ENCODE measurements around the gene CALHM4.

Gene CALHM4

GRCh38 chr6:116553451-116553850, at the start of gene CALHM4:
Gene CALHM4 (plus strand): TSS chr6:116553751. CDS start chr6:116553794, 43 bp downstream.
- DNase-seq (ENCODE audit: low read depth in 2 of 2) = no peak

GRCh38 chr6:116507324-116507723, 46.2 kb upstream of the CALHM4 start:
- DNase-seq (ENCODE audit: low read depth in 2 of 2) = no peak

GRCh38 chr6:116508527-116508926, 45.0 kb upstream of the CALHM4 start:
- DNase-seq (ENCODE audit: low read depth in 2 of 2) = no peak

GRCh38 chr6:116511424-116512110, 42.0 kb upstream of the CALHM4 start, which contains the start of gene CALHM5:
Gene CALHM5 (plus strand): TSS chr6:116511639. CDS start chr6:116511697, 58 bp downstream.
- no peak for DNase-seq (ENCODE audit: low read depth in 2 of 2)

- DNase-seq (ENCODE audit: low read depth in 2 of 2) = no peak
Observed at GRCh38 chr6:116512111-116512559, 41.4 kb upstream of the CALHM4 start.

- DNase-seq (ENCODE audit: low read depth in 2 of 2) = no peak
Observed at GRCh38 chr6:116512734-116513133, 40.8 kb upstream of the CALHM4 start.

GRCh38 chr6:116513224-116513875, 40.2 kb upstream of the CALHM4 start:
- no peak for DNase-seq (ENCODE audit: low read depth in 2 of 2)

GRCh38 chr6:116514111-116514510, 39.4 kb upstream of the CALHM4 start:
- DNase-seq (ENCODE audit: low read depth in 2 of 2) = no peak

GRCh38 chr6:116515141-116515540, 38.4 kb upstream of the CALHM4 start:
- DNase-seq (ENCODE audit: low read depth in 2 of 2) = no peak

- DNase-seq (ENCODE audit: low read depth in 2 of 2) = no peak
Observed at GRCh38 chr6:116518621-116519368, 34.8 kb upstream of the CALHM4 start.

GRCh38 chr6:116522896-116523295, 30.7 kb upstream of the CALHM4 start:
- DNase-seq (ENCODE audit: low read depth in 2 of 2) = no peak

GRCh38 chr6:116524236-116524635, 29.3 kb upstream of the CALHM4 start:
- DNase-seq (ENCODE audit: low read depth in 2 of 2) = no peak

- no peak for DNase-seq (ENCODE audit: low read depth in 2 of 2)
Observed at GRCh38 chr6:116528133-116528532, 25.4 kb upstream of the CALHM4 start.

GRCh38 chr6:116528780-116529179, 24.8 kb upstream of the CALHM4 start:
- no peak for DNase-seq (ENCODE audit: low read depth in 2 of 2)

- DNase-seq (ENCODE audit: low read depth in 2 of 2) = no peak
Observed at GRCh38 chr6:116529466-116530290, 23.9 kb upstream of the CALHM4 start.

- DNase-seq (ENCODE audit: low read depth in 2 of 2) = no peak
Observed at GRCh38 chr6:116530436-116530835, 23.1 kb upstream of the CALHM4 start.

GRCh38 chr6:116531675-116532570, 21.6 kb upstream of the CALHM4 start:
- peak; percentile 10 to 17 for DNase-seq (ENCODE audit: low read depth in 2 of 2)

GRCh38 chr6:116533233-116533957, 20.2 kb upstream of the CALHM4 start:
- DNase-seq (ENCODE audit: low read depth in 2 of 2) = no peak

GRCh38 chr6:116535109-116535508, 18.4 kb upstream of the CALHM4 start:
- DNase-seq (ENCODE audit: low read depth in 2 of 2) = no peak

- no peak for DNase-seq (ENCODE audit: low read depth in 2 of 2)
Observed at GRCh38 chr6:116536216-116536621, 17.3 kb upstream of the CALHM4 start.

Data from stimulated activated CD8-positive, alpha-beta memory T cell treated with anti-CD3 and anti-CD28 coated beads, Interleukin-7, amount 100 ng/mL, for 4 hours (primary cell).